ENCODE data around the gene SPATA13. TPM values are rescaled to one million over a fixed set of nuclear protein-coding genes. Genes with fewer than 3 reads are reported as not detected.

SPATA13 gene
- total and polyA plus RNA-seq, 2 experiments from 2014 or later: 2.4 to 4.6 TPM

DNA sequence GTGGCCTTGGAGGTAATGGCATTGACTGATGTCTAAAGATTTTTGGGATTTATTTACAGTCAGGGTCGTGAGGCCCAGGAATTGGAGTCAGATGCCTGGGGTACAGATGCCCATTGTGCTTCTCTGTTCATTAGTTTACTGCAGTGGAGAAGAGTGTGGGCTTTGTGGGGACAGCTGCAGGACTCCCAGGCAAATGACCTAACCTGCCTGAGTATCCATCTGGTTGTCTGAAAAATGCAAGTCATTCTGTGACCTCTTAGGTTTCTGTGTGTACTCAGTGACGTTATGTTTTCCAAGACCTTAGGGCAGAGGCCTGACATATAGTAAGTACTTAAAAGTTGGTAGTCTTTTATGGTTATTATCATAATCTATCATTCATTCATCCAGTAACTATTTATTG, 60.5 kb downstream of the SPATA13 start:
- Histone ChIP-seq H3K9me3 (ENCODE audit: low read depth) (no peaks in the 10 kb centered on the region), H3K9me2 (ENCODE audit: insufficient read depth) (no peaks in the 10 kb centered on the region), H3K4me1 (ENCODE audit: insufficient read depth) (no peaks in the 10 kb centered on the region), H3K27ac (no peak overlapping the region), H3K9ac (no peak overlapping the region), H3K27me3 (replicated peaks; ENCODE audit: insufficient read depth) (no peaks in the 10 kb centered on the region), H3F3A (ENCODE audit: insufficient read depth) (no peaks in the 10 kb centered on the region), H3K4me3 (no peak overlapping the region), H3K4me2 (ENCODE audit: unreplicated experiment) (no peak overlapping the region), H3K79me2 (ENCODE audit: insufficient read depth) (0 out of 2 replicates have a peak, but pooled peaks cover 4% of the 10 kb centered on the region), H4K20me1 (ENCODE audit: insufficient read depth) (no peaks in the 10 kb centered on the region), H3K36me3 (ENCODE audit: low read depth) (no peaks in the 10 kb centered on the region), H2AFZ (no peak overlapping the region)
- DNase-seq: no peak
- in situ Hi-C loops (cut with MboI): loop anchor here (10.0 kb wide), 1 partner anchor 206 kb away; no protein-coding TSS in a partner anchor
- 63 to 76% methylated on average over 2 of the region's 2 CpGs for WGBS, 2 experiments (ENCODE audit: low coverage in 1 of 2, low lambda C conversion rate in 2 of 2, missing lambda C conversion rate in 2 of 2)
- no peak for TF ChIP-seq EZH2phosphoT487 (IDR thresholded peaks at IDR 0.05; ENCODE audit: insufficient read depth, low read depth)
- no peak for TF ChIP-seq EZH2 (IDR thresholded peaks at IDR 0.05; ENCODE audit: insufficient read depth, poor library complexity, severe bottlenecking)

GRCh38 chr13:24222756-24223155, 62.2 kb downstream of the SPATA13 start:
- Histone ChIP-seq H3K4me1 (ENCODE audit: insufficient read depth) (no peaks in the 10 kb centered on the region), H3F3A (ENCODE audit: insufficient read depth) (no peaks in the 10 kb centered on the region), H3K27me3 (replicated peaks; ENCODE audit: insufficient read depth) (no peaks in the 10 kb centered on the region), H3K9me2 (ENCODE audit: insufficient read depth) (no peaks in the 10 kb centered on the region), H3K27ac (no peak overlapping the region), H3K9me3 (ENCODE audit: low read depth) (no peaks in the 10 kb centered on the region), H3K79me2 (ENCODE audit: insufficient read depth) (0 out of 2 replicates have a peak, but pooled peaks cover 4% of the 10 kb centered on the region), H3K36me3 (ENCODE audit: low read depth) (no peaks in the 10 kb centered on the region), H3K4me2 (ENCODE audit: unreplicated experiment) (no peak overlapping the region), H4K20me1 (ENCODE audit: insufficient read depth) (no peaks in the 10 kb centered on the region), H2AFZ (no peak overlapping the region), H3K9ac (no peak overlapping the region), H3K4me3 (no peak overlapping the region)
- DNase-seq: no peak
- no peak for TF ChIP-seq EZH2 (IDR thresholded peaks at IDR 0.05; ENCODE audit: insufficient read depth, poor library complexity, severe bottlenecking)
- TF ChIP-seq EZH2phosphoT487 (IDR thresholded peaks at IDR 0.05; ENCODE audit: insufficient read depth, low read depth): no peak
- in situ Hi-C loops (cut with MboI): loop anchor here (10.0 kb wide), 1 partner anchor 208 kb away; no protein-coding TSS in a partner anchor
- 93 to 97% methylated on average over 20 of the region's 20 CpGs for WGBS, 2 experiments (ENCODE audit: low coverage in 1 of 2, low lambda C conversion rate in 2 of 2, missing lambda C conversion rate in 2 of 2)

DNA sequence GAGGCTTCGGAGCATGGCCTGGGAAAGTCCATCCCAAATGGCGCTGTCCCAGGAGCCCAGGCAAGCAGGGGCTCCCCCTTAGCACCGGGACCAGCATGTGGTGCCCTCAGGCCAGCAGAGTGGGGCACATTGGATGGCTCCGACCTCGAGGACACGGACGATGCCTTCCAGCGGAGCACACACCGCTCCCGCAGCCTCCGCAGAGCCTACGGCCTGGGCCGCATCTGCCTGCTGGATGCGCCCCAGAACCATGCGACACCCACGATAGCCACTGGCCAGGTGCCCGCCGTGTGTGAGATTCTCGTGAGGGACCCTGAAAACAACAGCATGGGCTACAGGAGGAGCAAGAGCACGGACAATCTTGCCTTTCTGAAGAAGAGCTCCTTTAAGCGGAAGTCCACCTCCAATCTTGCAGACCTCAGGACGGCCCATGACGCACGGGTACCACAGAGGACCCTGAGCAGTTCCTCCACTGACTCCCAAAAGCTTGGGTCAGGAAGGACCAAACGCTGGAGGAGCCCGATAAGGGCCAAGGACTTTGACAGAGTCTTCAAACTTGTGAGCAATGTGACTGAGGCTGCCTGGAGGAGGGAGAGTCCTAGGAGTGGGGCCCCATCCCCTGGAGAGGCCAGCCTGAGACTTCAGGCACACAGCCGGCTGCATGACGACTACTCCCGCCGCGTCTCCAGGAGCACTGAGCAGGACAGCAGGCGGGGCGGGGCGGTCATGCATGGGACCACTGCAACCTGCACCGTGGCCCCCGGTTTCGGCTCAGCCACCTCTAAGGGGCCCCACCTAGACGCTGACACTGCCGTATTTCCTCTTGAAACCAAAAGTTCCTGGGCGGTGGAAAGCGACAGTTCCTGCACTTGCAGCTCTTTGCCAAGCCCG, 63.1 kb downstream of the SPATA13 start:
- no peak for DNase-seq
- in situ Hi-C loops (cut with MboI): loop anchor here (10.0 kb wide), 1 partner anchor 209 kb away; no protein-coding TSS in a partner anchor
- whole genome bisulfite sequencing, 2 experiments (ENCODE audit: low coverage in 1 of 2, low lambda C conversion rate in 2 of 2, missing lambda C conversion rate in 2 of 2): 93 to 94% methylated on average over 42 of the region's 42 CpGs

GRCh38 chr13:24224232-24224680, 63.7 kb downstream of the SPATA13 start:
- Histone ChIP-seq H3K9me2 (ENCODE audit: insufficient read depth) (no peaks in the 10 kb centered on the region), H3K4me1 (ENCODE audit: insufficient read depth) (no peaks in the 10 kb centered on the region), H3K9me3 (ENCODE audit: low read depth) (no peaks in the 10 kb centered on the region), H3K27me3 (replicated peaks; ENCODE audit: insufficient read depth) (no peaks in the 10 kb centered on the region), H4K20me1 (ENCODE audit: insufficient read depth) (no peaks in the 10 kb centered on the region), H3K27ac (no peak overlapping the region), H3K9ac (no peak overlapping the region), H3F3A (ENCODE audit: insufficient read depth) (no peaks in the 10 kb centered on the region), H3K4me2 (ENCODE audit: unreplicated experiment) (no peak overlapping the region), H3K4me3 (no peak overlapping the region), H3K36me3 (ENCODE audit: low read depth) (no peaks in the 10 kb centered on the region), H2AFZ (no peak overlapping the region), H3K79me2 (ENCODE audit: insufficient read depth) (0 out of 2 replicates have a peak, but pooled peaks cover 4% of the 10 kb centered on the region)
- 83 to 85% methylated on average over 9 of the region's 9 CpGs for WGBS, 2 experiments (ENCODE audit: low coverage in 1 of 2, low lambda C conversion rate in 2 of 2, missing lambda C conversion rate in 2 of 2)
- DNase-seq: no peak
- in situ Hi-C loops (cut with MboI): loop anchor here (10.0 kb wide), 1 partner anchor 209 kb away; no protein-coding TSS in a partner anchor
- TF ChIP-seq EZH2 (IDR thresholded peaks at IDR 0.05; ENCODE audit: insufficient read depth, poor library complexity, severe bottlenecking) (no peak), EZH2phosphoT487 (IDR thresholded peaks at IDR 0.05; ENCODE audit: insufficient read depth, low read depth) (no peak)

More for the DNA sequence above, 63.1 kb downstream of the SPATA13 start:
- Histone ChIP-seq H3K79me2 (ENCODE audit: insufficient read depth) (0 out of 2 replicates have a peak, but pooled peaks cover 4% of the 10 kb centered on the region), H2AFZ (no peak overlapping the region), H3K4me1 (ENCODE audit: insufficient read depth) (no peaks in the 10 kb centered on the region), H3K27ac (no peak overlapping the region), H3K9me3 (ENCODE audit: low read depth) (no peaks in the 10 kb centered on the region), H3K27me3 (replicated peaks; ENCODE audit: insufficient read depth) (no peaks in the 10 kb centered on the region), H3K36me3 (ENCODE audit: low read depth) (no peaks in the 10 kb centered on the region), H3F3A (ENCODE audit: insufficient read depth) (no peaks in the 10 kb centered on the region), H4K20me1 (ENCODE audit: insufficient read depth) (no peaks in the 10 kb centered on the region), H3K4me2 (ENCODE audit: unreplicated experiment) (no peak overlapping the region), H3K9ac (no peak overlapping the region), H3K9me2 (ENCODE audit: insufficient read depth) (no peaks in the 10 kb centered on the region), H3K4me3 (no peak overlapping the region)
- TF ChIP-seq EZH2 (IDR thresholded peaks at IDR 0.05; ENCODE audit: insufficient read depth, poor library complexity, severe bottlenecking) (no peak), EZH2phosphoT487 (IDR thresholded peaks at IDR 0.05; ENCODE audit: insufficient read depth, low read depth) (no peak)

All from GM23248 (cell line).